HEK293 (cell line): ENCODE data around the gene NLRP1.

ENCODE experiments used
- ZNF121 ChIP-seq: fragments of 450-650 bp; formaldehyde crosslinking; IDR thresholded peaks from 2 replicates; pipeline ENCODE4 v1.5.1; 2016; ENCODE audit warnings: missing biosample characterization, missing genetic modification characterization
- ZNF138 ChIP-seq: fragments of 450-650 bp; formaldehyde crosslinking; IDR thresholded peaks from 2 replicates; pipeline ENCODE4 v1.5.1; 2016; ENCODE audit warnings: missing biosample characterization, missing genetic modification characterization, borderline replicate concordance
- ZNF16 ChIP-seq: fragments of 450-650 bp; formaldehyde crosslinking; IDR thresholded peaks from 2 replicates; pipeline ENCODE4 v1.5.1; 2016; ENCODE audit warnings: low read depth, missing biosample characterization, missing genetic modification characterization
- ZNF175 ChIP-seq: fragments of 450-650 bp; formaldehyde crosslinking; IDR thresholded peaks from 2 replicates; pipeline ENCODE4 v1.5.1; 2016; ENCODE audit warnings: missing biosample characterization, missing genetic modification characterization
- ZNF184 ChIP-seq: fragments of 450-650 bp; IDR thresholded peaks from 2 replicates; pipeline ENCODE4 v1.5.1; 2018; ENCODE audit warnings: missing biosample characterization, mild to moderate bottlenecking, missing genetic modification characterization
- ZNF24 ChIP-seq: fragments of 450-650 bp; formaldehyde crosslinking; IDR thresholded peaks from 2 replicates; pipeline ENCODE4 v1.5.1; 2016; ENCODE audit warnings: missing biosample characterization, missing genetic modification characterization
- ZNF621 ChIP-seq: fragments of 450-650 bp; formaldehyde crosslinking; IDR thresholded peaks from 2 replicates; pipeline ENCODE4 v1.5.1; 2017; ENCODE audit warnings: missing biosample characterization, missing genetic modification characterization
- TF ChIP-seq, protein P1 (sequence below): fragments of 450-650 bp; formaldehyde crosslinking; optimal IDR thresholded peaks from 2 replicates; pipeline ENCODE3; 2016; ENCODE audit warnings: missing biosample characterization, mild to moderate bottlenecking, missing genetic modification characterization
- TF ChIP-seq, protein P2 (sequence below): fragments of 450-650 bp; formaldehyde crosslinking; IDR thresholded peaks from 2 replicates; pipeline ENCODE4 v1.5.1; 2016; ENCODE audit warnings: missing biosample characterization, missing genetic modification characterization
- TF ChIP-seq, protein P3 (sequence below): fragments of 450-650 bp; formaldehyde crosslinking; IDR thresholded peaks from 2 replicates; pipeline ENCODE4 v1.5.1; 2016; ENCODE audit warnings: missing biosample characterization, missing genetic modification characterization
- TF ChIP-seq, protein P4 (sequence below): fragments of 450-650 bp; formaldehyde crosslinking; IDR thresholded peaks from 2 replicates; pipeline ENCODE4 v1.5.1; 2016; ENCODE audit warnings: missing biosample characterization, missing genetic modification characterization

DNA sequence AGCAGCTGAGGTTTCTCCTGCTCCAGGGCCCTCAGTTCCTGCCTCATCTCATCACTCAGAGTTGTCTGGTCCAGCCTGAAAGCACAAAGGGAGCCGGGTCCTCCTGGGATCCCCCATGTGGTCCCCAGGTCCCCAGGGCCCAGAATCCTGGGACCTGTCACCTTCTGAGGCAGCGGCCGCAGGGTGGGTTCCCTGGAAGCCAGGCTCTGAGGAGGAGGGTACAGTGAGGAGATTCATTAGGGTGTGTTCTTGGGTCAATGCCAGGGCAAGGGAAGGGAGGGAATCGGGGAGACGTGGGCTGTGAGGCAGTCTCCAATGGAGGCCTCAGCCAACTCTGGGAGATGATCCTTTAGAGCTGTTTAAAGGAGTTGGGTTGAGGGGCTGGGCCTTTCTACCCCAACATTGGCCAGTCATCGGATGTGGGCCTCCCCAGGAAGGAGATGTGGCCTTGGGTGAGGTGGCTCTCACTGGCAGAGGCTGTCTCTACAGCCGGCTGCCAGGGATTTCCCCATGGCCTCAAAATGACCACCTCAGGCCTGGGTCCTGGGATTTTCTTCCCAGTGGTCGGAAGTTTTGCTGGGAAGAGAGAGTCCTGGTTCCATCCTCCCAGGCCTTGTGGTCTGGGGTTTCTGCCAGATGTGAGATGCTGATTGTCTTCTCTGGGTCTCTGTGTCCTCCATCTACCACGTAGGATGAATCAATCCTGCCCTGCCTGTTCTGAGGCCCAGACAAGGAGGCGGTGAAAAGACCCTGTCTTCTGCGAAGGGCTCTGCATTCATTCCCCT, 47.3 kb downstream of the NLRP1 start:
- TF ChIP-seq, protein P1, sequence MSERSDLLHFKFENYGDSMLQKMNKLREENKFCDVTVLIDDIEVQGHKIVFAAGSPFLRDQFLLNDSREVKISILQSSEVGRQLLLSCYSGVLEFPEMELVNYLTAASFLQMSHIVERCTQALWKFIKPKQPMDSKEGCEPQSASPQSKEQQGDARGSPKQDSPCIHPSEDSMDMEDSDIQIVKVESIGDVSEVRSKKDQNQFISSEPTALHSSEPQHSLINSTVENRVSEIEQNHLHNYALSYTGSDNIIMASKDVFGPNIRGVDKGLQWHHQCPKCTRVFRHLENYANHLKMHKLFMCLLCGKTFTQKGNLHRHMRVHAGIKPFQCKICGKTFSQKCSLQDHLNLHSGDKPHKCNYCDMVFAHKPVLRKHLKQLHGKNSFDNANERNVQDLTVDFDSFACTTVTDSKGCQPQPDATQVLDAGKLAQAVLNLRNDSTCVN (tag by site-specific recombination), result no peak
- TF ChIP-seq, protein P2, sequence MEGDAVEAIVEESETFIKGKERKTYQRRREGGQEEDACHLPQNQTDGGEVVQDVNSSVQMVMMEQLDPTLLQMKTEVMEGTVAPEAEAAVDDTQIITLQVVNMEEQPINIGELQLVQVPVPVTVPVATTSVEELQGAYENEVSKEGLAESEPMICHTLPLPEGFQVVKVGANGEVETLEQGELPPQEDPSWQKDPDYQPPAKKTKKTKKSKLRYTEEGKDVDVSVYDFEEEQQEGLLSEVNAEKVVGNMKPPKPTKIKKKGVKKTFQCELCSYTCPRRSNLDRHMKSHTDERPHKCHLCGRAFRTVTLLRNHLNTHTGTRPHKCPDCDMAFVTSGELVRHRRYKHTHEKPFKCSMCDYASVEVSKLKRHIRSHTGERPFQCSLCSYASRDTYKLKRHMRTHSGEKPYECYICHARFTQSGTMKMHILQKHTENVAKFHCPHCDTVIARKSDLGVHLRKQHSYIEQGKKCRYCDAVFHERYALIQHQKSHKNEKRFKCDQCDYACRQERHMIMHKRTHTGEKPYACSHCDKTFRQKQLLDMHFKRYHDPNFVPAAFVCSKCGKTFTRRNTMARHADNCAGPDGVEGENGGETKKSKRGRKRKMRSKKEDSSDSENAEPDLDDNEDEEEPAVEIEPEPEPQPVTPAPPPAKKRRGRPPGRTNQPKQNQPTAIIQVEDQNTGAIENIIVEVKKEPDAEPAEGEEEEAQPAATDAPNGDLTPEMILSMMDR (tag by site-specific recombination), result no peak
- TF ChIP-seq ZNF621, result no peak
- TF ChIP-seq, protein P3, sequence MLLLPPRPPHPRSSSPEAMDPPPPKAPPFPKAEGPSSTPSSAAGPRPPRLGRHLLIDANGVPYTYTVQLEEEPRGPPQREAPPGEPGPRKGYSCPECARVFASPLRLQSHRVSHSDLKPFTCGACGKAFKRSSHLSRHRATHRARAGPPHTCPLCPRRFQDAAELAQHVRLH (tag by site-specific recombination), result no peak
- TF ChIP-seq ZNF24 (tag by site-specific recombination), result no peak
- no peak for TF ChIP-seq ZNF184 (tag by site-specific recombination)
- TF ChIP-seq ZNF175 (tag by site-specific recombination), result no peak
- no peak for TF ChIP-seq ZNF138 (tag by site-specific recombination)
- no peak for TF ChIP-seq ZNF16 (tag by site-specific recombination)
- TF ChIP-seq, protein P4, sequence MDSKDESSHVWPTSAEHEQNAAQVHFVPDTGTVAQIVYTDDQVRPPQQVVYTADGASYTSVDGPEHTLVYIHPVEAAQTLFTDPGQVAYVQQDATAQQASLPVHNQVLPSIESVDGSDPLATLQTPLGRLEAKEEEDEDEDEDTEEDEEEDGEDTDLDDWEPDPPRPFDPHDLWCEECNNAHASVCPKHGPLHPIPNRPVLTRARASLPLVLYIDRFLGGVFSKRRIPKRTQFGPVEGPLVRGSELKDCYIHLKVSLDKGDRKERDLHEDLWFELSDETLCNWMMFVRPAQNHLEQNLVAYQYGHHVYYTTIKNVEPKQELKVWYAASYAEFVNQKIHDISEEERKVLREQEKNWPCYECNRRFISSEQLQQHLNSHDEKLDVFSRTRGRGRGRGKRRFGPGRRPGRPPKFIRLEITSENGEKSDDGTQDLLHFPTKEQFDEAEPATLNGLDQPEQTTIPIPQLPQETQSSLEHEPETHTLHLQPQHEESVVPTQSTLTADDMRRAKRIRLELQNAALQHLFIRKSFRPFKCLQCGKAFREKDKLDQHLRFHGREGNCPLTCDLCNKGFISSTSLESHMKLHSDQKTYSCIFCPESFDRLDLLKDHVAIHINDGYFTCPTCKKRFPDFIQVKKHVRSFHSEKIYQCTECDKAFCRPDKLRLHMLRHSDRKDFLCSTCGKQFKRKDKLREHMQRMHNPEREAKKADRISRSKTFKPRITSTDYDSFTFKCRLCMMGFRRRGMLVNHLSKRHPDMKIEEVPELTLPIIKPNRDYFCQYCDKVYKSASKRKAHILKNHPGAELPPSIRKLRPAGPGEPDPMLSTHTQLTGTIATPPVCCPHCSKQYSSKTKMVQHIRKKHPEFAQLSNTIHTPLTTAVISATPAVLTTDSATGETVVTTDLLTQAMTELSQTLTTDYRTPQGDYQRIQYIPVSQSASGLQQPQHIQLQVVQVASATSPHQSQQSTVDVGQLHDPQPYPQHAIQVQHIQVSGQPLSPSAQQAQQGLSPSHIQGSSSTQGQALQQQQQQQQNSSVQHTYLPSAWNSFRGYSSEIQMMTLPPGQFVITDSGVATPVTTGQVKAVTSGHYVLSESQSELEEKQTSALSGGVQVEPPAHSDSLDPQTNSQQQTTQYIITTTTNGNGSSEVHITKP (tag by site-specific recombination), result no peak
- no peak for TF ChIP-seq ZNF121 (tag by site-specific recombination)
